Medulla oblongata (tissue), 1 donor: ENCODE results near the gene NAALADL2.

Source experiments
- DNase-seq: peaks from one replicate; pipeline ENCODE4 v3.0.0-alpha.2; 2015; ENCODE audit errors: extremely low spot score

NAALADL2 gene

DNA sequence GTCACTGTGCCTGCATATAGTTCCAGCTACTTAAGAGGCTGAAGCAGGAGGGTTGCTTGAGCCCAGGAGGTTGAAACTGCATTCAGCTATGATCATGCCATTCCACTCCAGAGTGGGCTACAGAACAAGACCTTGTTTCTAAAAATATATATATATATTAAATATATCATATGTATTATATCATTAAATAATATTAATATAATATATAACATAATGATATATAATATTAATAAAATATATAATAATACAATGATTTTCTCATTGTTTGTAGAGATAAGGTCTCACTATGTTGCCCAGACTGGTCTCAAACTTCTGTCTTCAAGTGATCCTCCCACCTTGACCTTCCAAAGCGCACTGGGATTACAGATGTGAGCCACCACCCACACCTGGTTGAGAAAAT is 101.8 kb downstream of the NAALADL2 start:
- DNase-seq: no peak

DNA sequence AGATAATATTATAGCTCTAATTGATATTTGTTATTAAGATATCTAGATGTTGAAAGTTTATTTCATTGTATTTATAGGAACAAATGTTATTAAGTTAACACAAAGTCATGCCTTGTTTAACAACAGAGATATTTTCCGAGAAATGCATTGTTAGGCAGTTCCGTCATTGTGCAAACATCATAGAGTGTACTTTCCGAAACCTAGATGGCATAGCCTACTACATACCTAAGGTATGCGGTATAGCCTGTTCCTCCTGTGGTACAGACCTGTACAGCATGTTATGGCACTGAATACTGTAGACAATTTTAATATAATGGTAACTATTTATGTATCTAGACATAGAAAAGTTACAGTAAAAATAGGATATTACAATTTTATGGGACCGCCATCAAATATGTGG is 114.3 kb downstream of the NAALADL2 start:
- no peak for DNase-seq

DNA sequence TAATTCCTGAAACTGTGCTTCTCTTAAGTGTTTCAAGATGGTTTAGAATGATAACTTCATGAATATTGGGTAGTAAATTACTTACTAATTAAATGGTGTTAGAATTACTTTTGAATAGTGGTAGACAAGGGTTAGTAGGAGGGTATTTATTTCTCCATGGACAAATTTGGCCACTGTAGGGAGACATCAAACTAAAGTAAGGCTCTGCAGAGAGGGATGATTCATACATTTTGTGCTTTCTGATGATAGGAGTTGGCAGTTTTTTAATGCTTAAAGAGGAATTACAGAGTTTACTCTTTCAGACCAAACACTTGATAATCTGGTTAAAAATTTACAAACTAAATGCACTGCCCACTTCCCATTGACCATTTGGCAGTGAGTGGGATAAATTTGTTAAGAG is 127.6 kb downstream of the NAALADL2 start:
- DNase-seq: no peak

DNA sequence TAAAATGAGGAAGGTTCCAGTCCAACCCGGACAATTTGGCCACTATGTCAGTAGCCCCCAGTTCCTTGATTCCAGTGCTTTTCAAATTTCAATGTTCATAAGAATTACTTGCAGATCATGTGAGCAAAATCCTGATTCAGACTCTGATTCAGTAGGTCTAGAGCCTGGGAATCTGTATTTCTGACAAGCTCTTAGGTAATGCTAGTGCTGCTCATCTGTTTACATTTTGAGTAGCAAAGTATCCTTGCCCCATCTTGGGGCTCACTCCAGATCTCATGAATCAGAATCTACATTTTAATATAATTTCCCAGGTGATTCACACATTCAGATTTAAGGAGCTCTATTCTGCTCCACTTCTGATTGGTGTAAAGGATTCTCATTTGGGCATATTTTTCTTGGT is 142.0 kb downstream of the NAALADL2 start:
- DNase-seq: no peak

DNA sequence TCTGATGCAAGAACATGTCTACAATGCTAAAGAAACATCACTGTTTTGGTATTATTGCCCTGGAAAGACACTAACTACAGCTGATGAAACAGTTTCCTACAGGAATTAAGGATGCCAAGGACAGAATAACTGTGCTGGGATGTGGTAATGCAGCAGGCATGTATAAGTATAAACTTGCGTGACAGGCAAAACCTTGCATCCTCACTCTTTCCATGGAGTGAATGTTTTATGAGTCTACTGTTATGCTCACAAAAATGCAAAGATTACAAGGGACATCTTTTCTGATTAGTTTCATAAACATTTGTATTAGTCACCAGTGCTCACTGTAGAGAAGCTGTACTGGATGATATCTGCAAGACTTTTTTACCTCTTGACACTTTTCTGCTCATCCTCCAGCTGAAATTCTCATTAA is 143.6 kb downstream of the NAALADL2 start:
- no peak for DNase-seq

DNA sequence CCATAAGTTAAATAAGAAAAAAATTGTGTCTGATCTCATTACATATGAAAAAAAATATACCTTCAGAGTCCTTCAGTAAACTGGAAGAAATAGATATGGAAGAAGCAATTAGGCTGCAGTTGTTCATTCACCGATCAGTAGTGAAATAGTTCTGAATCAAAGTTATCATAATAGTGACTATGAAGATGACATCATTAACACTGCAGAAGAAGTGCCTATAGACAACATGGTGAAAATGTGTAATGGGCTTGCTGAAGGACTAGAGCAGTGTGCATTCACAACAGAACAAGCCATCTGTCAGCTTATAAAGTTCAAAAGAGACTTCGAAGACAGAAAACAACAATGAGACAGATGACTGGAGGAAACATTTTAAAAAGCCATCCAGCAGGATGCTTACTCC is 144.5 kb downstream of the NAALADL2 start:
- DNase-seq: no peak

DNA sequence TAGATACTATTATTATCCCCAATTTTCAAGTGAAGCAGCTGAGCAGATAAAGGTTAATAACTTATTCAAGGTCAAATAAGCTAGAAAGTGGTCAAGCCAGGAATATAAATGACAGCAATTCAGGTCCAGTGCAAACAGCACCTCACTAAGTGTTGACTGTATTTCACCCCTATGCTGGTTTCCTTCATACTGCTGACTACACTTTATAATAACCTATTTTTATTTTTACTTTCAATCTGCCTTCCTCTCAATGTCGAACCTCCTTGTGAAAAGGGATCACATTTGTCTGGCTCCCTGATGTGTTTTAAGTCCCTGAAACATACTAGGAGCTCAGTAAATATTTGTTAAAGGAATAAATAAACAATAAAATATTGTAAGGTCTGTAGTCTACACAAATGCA is 146.1 kb downstream of the NAALADL2 start:
- DNase-seq: no peak

DNA sequence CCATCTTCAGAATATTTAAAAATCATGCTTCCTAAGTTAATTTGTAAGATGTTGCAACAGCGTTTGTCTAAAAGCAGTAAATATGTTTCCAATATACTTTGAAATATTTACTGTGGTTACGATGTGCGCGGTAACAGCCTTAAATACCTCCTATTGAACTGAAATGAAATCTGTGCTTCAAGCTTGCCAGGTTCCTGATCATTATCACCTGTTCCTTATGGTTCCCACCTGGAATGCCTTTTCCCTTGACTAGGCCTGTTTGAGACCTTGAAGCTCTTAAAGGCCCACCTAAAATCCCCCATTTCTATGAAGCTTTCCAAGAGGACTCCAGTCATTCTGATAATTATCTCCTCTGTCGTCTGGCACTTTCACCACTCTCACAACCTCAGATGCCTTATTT is 146.7 kb downstream of the NAALADL2 start:
- DNase-seq: no peak

DNA sequence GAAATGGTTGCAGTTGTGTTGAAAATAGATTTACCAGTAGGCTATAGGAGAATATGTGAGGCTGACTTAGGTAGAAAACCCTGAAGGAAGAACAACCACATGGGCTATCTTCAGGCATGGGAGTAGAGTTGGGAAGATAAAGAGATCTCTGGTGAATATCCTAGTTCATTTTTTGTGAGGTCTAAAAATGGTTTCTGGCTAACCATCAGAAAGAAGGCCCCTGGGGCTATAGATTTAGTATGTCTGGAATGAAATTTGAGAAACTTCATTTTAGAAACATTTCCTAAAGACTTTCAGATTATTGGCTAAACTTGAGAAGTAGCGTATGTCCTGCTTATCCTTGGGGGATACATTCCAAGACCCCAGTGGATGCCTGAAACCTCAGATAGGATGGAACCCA is 148.2 kb downstream of the NAALADL2 start:
- no peak for DNase-seq

DNA sequence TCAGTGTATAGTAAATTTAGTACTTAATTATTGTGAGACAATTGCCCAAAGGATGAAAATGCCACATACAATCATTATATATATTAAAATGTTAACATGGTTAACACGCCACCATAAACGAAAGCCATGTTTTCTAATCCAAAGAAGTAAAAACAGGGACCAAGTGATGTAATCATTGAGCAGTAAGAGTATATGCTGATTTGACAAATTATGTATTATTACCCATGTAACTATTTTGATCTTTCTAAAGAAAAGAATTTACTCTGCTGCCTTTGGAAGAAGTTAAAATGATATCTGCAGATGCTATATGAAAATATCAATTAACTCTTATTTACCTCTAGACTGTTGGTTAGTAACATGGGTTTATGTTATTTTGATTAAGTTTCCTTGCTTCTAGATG is 150.2 kb downstream of the NAALADL2 start:
- no peak for DNase-seq

DNA sequence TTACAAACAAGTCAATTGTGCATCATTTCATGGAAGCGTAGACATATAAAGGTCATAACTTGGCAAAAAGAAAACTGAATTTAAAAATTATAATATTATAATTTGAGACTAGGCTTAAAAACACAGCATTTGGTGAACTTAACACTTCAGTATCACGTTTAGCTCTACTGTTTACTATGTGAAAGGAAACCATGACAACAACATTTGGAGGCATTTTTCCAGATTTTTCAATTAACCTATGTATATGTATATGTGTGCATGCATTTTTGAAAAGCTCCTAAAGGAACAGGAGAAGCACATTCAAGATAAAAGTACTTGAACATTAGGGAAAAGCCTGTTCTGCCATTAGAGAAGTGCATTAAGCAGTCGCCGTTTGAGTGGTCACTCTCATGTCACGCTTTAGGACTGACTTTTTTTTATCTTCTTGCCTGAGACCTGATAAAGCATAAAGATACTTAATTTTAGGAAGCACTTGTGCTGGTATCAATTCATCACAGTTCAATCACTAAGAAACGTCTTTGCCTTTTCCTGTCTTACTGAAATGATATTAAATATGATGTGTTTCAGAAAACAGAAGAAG is 156.0 kb downstream of the NAALADL2 start:
- DNase-seq: no peak

DNA sequence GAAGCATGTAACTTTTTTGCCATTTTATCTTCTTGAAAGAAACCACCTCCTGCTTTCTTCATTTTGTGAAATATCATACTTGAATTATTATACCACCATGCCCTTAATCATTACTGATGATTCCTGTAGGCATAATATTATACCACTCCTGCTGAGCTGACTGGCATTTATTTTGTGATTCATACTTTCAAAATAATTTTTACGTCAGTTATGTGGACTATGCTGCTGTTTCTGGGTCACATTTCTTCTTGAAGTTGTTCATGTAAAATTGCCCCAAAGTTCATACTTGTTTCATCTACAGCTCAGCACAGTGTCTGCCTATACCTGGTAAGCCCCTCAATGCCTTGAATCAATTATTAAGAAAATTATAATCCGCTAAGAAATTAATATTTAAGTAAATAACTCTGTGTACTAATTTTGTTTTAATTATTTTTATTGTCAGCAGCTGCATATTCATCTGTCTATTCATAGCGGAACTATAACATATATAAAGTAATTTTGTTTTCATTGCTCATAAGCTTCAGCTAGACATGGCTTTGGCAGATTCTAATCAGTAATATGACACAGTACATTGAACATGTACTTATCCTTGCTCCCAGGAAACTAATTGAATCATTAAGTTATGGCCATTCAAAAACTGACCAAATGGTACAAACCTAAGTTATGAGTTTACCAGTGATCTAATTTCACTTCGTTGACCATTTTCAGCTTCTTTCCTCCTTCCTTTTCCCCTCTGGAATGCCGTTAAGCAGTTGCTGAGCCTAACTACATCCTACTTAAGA is 160.0 kb downstream of the NAALADL2 start:
- DNase-seq: no peak

DNA sequence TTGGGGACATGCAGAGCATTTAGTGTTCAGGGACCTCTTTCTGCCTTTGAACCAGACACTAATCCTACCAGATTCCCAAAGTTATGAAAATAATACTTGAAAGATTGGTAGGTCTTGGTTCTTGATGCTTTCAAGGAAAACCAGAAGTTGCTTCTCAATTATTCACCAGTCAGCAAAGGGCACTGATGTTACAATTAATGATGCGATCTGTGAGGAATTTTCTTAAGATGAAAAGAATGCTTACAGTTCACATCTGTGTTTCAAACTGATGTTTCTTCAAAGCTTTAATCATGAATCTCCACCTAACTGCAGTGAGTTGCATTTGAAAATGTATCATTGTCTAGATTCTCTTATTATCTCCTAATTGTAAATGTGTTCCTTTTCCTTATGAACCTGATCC is 161.0 kb downstream of the NAALADL2 start:
- no peak for DNase-seq

DNA sequence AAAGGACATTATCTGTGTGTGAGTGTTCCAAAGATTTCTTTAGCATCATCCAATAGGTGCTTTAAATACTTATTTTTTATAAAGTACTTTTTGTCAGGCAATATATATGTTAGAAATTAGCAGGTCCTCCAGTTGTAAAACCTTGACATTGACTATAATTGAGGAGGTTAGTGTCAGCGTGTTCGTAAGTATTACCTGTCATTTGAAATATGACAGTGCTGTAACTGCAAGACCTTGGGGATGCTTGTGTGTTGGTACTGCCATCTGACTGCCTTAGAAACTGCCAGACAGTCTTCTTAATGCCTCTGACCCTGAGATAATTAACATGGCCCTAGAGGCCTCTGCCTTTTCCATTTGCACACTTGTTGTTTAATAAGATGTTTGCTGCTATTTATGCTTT is 170.7 kb downstream of the NAALADL2 start:
- DNase-seq: no peak

DNA sequence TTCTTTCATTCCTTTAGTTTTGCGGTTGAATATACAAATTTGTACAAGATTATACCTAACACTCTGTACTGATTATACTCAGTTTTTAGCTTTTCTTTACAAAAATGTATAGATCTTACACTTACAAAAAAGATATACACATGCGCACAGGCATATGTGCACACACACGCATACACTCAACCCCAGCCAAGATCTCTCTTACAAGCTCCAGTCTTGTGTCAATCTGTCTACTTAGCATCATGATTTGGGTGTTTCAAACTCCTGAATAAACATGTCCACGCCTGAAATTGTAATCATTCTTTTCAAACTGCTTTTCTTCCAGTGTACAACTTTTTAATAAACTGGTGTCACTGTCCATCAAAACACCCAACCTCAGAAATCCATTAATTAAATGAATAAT is 180.7 kb downstream of the NAALADL2 start:
- no peak for DNase-seq

DNA sequence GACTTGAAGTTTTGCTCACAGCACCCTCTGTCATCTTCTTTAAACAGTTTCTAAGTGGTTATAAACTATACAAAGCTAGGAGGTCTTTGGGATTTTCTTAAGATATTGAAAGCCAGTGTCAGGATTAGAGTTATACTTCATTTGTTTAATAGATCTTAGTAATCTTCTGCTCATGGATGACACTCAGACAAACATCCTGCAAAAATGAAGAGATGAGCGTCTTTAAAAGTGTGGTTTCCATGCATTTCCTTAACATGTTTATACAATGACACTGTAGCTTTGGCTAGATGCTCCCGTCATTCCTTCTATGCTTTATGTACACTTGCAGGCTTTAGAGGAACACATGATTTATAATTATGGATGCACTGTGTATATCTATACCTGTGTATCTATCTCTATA is 182.2 kb downstream of the NAALADL2 start:
- DNase-seq: no peak

DNA sequence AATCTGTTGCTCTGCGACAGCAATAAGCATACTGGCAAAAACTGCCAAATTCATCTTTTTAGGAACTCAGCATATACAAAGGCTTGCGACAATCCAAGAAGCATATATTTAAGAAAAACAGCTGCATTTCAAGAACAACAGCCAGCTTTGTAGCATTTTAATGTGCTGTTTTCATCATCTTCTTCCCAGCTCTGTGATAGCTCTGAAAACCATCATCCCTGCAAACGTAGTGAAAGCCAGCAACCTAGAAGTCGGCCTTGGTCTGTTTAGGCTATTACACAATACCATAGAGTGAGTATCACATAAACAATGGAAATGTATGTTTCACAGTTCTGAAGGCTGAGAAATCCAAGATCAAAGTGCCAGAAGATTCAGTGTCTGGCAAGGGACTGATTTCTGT is 187.5 kb downstream of the NAALADL2 start:
- DNase-seq: no peak

DNA sequence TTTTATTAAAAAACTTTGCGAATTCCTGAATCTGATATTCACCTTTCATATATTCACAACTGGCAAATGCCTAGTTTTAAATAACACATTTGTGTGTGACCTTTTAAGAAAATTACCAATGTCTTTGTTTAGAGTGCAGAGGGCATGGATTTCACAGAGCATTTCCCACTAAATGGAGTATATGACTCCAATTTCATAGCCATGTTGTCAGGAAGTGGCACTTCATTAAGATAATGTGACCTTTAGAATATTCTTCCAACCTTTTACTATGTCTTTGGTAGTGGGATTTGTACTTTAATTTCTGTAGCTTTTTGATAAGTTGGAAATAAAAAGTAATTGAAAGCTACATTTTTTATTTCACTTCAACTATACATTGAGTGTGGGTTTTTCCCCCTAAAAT is 188.7 kb downstream of the NAALADL2 start:
- DNase-seq: no peak

DNA sequence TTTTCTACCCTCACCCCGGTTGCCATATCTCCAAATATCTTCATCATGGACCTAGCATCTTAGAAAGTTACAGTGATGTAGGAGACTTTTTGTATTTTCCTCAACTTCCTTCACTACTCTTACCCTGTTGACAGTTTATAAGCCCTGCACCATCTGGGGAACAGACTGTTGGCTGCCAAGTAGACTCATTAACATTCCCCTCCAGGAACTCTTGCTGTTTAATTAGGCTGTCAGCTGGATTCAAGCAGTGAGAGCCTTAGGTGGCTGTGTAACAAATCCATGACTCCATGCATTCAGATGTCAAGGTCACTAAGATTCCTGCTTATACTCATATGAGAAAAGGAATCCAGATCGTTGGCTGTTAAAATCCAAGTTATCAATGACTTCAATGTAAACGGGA is 198.3 kb downstream of the NAALADL2 start:
- DNase-seq: peak; percentile 13

DNA sequence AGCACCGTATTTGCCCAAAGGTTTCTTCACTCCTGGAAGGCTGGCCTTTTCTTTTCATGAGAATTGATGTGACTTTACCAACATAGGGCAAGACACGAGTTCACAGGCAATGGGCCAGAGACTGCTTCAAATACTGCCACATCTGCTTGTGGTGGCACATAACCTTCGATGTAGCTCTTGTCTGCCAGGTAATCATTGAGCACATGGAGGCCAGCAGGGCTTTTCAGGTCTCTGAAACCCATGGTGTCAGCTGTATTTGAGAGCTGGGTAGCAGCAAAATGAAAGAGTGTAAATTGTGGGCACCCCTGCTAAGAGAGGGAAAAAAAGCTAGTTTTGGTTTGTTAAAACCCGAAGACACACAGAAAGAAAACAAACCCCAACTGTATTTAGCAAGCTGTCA is 200.7 kb downstream of the NAALADL2 start:
- DNase-seq: no peak

DNA sequence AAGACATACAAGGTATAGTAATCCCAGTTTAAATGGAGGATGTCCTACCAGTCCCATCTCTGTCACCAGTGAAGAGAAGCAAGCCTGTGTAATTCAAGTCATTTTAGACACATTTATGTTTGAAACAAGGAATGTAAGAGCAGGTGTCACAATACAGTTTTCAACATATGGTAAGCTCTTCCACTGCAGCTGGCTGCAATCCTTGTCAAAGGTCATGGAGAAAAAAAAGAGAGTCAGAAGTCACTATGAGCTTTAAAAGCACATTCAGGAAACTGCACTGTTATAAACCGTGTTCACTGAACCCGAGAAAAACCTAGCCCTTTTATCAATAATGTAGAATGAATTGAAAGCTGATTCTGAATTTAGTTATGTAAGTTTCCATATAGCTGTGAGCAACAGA is 206.4 kb downstream of the NAALADL2 start:
- DNase-seq: no peak

DNA sequence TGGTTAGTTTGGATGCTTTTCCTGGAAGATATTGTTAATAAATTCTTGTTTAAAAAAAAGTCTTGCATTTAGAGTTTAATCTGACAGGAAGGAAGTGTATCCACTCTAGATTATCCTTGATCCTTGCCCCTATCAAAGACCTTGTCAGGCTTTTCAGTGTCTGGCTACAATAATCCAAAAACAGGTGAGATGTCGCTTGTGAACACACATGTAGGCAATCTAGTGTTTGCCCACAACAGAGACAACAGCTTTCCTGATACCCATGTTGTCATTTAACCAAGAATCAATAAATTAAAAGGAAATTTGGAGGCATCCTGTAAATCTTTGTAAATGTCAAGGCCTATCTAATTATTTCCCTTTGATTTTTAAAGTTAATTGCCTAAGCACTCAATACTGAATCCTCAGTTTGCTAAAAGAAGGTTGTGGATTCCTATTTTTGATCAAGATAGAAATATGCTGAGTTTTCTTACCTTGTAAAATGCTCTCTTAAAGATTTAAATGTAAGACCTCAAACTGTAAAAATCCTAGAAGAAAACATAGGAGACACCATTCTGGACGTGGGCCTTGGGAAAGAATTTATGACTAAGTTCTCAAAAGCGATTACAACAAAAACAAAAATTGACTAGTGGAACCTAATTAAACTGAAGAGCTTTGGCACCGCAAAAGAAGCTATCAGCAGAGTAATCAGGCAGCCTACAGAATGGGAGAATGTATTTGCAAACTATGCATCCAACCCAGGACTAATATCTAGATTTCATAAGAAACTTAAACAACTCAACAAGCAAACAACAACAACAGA is 207.7 kb downstream of the NAALADL2 start:
- no peak for DNase-seq

DNA sequence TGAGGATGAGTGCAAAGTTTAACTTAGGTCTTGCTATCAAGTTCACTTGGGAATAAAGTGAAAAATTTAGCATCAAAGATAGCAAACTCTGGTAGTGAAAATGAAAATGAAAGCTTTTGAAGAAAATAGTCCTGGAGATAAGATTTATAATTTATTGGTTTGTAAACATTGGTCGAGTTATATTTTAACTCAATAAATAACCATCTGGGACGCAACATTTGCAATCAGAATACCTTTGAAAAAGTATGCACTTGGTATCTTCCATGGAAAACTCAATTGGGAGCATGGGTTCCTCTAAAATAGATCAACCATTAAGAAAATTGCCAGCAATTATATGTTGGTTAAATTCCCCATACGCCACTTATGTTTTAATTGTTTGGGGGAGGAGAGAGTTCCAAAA is 209.5 kb downstream of the NAALADL2 start:
- no peak for DNase-seq
